Measurements from ENCODE around the gene RUNDC1.

GRCh38 chr17:43010667-43011308, 30.4 kb downstream of the RUNDC1 start:
- TF ChIP-seq POLR2A (IDR thresholded peaks at IDR 0.05): no peak
- TF ChIP-seq, protein P1, sequence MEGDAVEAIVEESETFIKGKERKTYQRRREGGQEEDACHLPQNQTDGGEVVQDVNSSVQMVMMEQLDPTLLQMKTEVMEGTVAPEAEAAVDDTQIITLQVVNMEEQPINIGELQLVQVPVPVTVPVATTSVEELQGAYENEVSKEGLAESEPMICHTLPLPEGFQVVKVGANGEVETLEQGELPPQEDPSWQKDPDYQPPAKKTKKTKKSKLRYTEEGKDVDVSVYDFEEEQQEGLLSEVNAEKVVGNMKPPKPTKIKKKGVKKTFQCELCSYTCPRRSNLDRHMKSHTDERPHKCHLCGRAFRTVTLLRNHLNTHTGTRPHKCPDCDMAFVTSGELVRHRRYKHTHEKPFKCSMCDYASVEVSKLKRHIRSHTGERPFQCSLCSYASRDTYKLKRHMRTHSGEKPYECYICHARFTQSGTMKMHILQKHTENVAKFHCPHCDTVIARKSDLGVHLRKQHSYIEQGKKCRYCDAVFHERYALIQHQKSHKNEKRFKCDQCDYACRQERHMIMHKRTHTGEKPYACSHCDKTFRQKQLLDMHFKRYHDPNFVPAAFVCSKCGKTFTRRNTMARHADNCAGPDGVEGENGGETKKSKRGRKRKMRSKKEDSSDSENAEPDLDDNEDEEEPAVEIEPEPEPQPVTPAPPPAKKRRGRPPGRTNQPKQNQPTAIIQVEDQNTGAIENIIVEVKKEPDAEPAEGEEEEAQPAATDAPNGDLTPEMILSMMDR (IDR thresholded peaks at IDR 0.05): no peak

Data from right lobe of liver (tissue), 4 donors.